HFFc6 (cell line): ENCODE measurements around the gene SLC3A2. TPM values are rescaled to one million over a fixed set of nuclear protein-coding genes. Genes with fewer than 3 reads are reported as not detected.
"Not testable (repeated sequence)": the region's sequence is repeated elsewhere in the genome, so short reads cannot be mapped to it uniquely, and the experiment has no call there.

Experiments
- DNase-seq: peaks from one replicate; pipeline ENCODE4 v3.0.0-alpha.2; 2018
- H3K27ac Mint-ChIP-seq: 2 replicates; pipeline ENCODE4 v1.8.0; 2020; ENCODE audit warnings: mild to moderate bottlenecking, mixed read lengths
- H3K27me3 Mint-ChIP-seq: 2 replicates; pipeline ENCODE4 v1.8.0; 2021; ENCODE audit warnings: mild to moderate bottlenecking, moderate library complexity, mixed read lengths; ENCODE audit not compliant: insufficient read depth
- H3K36me3 Mint-ChIP-seq: 2 replicates; pipeline ENCODE4 v1.8.0; 2021; ENCODE audit warnings: low read depth, mixed read lengths
- H3K4me1 Mint-ChIP-seq: 2 replicates; pipeline ENCODE4 v1.8.0; 2020; ENCODE audit warnings: low read depth, mixed read lengths
- H3K4me3 Mint-ChIP-seq: 2 replicates; pipeline ENCODE4 v1.8.0; 2020; ENCODE audit warnings: mild to moderate bottlenecking, moderate library complexity, mixed read lengths
- H3K9me3 Mint-ChIP-seq: 2 replicates; pipeline ENCODE4 v1.8.0; 2020; ENCODE audit warnings: mild to moderate bottlenecking, mixed read lengths
- total RNA-seq, 6 experiments: library from RNA; stranded (reverse); fragmentation: NEBNext Ultra II Directional; extraction: Animal tissue kit (Norgen Biotek cat#: 25700); gene quantifications; 2 replicates in 1 of 6; 3 replicates in 5 of 6; pipeline ENCODE4 v1.2.3, GENCODE V29; 2021
- TF ChIP-seq, protein P1 (sequence below): fragments of 200-600 bp; sonication (generic); IDR thresholded peaks from 2 replicates; pipeline ENCODE4 v1.5.0; 2021; ENCODE audit warnings: antibody characterized with exemption, mild to moderate bottlenecking

SLC3A2 gene
- total RNA-seq, 6 experiments from 2014 or later: 140 to 206 (median 180) TPM

DNA sequence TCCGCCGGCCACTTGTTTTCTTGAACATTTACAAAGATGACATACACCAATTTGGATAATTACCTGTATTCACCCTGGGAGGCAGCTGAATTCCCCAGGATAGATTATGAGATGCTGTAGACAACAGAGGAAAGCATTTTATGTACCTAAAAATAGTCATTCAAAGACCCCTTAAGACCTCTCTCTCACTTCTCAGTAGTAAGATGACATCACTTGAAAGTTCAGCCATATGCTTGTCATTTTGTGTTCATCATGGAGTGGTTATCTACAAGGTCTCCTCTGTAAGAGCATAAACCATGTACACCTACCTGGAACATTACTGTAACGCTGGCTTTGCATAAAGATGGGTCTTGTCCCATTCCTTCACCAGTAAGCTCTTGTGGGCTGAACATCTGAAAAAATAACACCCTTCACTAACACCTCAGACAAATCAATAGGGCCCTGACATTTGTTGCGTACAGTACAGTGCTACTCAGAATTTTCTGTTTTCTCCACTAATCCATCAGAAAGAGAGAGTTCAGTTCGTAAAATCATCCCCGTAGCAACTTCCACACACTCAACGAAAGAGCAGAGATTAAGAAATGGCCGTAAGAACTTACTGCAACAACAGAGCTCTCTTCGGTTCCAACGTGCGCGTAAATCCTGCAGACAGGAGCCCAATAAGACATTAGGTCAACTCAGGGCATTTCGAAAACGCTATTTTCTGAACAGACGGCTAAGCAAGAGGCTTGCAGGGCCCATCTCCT lies 25.7 kb upstream of the SLC3A2 start:
- peaks cover 46% of the 10 kb centered on the region for H3K4me1 Mint-ChIP-seq
- H3K4me3 Mint-ChIP-seq: peak overlapping the region; percentile 97
- peaks cover 18% of the 10 kb centered on the region for H3K27me3 Mint-ChIP-seq
- H3K27ac Mint-ChIP-seq: peak overlapping the region; percentile 93
- no peak for DNase-seq
- H3K36me3 Mint-ChIP-seq: peaks cover 43% of the 10 kb centered on the region
- peaks cover 10% of the 10 kb centered on the region for H3K9me3 Mint-ChIP-seq
- TF ChIP-seq, protein P1, sequence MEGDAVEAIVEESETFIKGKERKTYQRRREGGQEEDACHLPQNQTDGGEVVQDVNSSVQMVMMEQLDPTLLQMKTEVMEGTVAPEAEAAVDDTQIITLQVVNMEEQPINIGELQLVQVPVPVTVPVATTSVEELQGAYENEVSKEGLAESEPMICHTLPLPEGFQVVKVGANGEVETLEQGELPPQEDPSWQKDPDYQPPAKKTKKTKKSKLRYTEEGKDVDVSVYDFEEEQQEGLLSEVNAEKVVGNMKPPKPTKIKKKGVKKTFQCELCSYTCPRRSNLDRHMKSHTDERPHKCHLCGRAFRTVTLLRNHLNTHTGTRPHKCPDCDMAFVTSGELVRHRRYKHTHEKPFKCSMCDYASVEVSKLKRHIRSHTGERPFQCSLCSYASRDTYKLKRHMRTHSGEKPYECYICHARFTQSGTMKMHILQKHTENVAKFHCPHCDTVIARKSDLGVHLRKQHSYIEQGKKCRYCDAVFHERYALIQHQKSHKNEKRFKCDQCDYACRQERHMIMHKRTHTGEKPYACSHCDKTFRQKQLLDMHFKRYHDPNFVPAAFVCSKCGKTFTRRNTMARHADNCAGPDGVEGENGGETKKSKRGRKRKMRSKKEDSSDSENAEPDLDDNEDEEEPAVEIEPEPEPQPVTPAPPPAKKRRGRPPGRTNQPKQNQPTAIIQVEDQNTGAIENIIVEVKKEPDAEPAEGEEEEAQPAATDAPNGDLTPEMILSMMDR: no peak

DNA sequence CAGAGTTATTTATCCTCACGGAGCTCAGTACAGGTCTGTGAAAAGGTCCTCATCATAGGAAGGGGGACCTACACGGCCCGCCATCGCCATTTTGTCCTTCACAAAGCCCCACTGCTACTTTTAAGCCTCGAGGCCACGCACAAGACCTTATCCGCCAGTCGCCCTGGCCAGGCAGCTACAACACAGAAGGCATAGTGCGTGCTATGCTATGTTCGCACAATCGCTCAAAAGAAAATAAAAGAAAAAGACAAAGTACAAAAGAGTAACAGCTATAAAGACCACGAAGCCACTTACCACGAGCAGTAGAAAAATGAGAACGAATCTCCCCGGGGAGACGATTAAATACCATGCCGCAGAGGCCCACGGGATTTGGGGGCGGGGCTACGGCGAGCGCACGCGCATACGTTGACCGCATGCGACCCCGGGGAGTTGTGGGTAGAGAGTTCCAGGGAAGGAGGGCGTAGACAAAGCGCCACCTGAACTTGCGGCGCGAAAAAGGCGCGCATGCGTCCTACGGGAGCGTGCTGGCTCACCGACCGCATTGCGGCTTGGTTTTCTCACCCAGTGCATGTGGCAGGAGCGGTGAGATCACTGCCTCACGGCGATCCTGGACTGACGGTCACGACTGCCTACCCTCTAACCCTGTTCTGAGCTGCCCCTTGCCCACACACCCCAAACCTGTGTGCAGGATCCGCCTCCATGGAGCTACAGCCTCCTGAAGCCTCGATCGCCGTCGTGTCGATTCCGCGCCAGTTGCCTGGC lies 24.9 kb upstream of the SLC3A2 start:
- Mint-ChIP-seq H3K27ac (peak overlapping the region; percentile 93), H3K27me3 (peaks cover 18% of the 10 kb centered on the region), H3K9me3 (peaks cover 10% of the 10 kb centered on the region), H3K4me3 (peak overlapping the region; percentile 97), H3K36me3 (peaks cover 43% of the 10 kb centered on the region), H3K4me1 (peaks cover 46% of the 10 kb centered on the region)
- TF ChIP-seq, protein P1: no peak
- DNase-seq: peak; percentile 98

DNA sequence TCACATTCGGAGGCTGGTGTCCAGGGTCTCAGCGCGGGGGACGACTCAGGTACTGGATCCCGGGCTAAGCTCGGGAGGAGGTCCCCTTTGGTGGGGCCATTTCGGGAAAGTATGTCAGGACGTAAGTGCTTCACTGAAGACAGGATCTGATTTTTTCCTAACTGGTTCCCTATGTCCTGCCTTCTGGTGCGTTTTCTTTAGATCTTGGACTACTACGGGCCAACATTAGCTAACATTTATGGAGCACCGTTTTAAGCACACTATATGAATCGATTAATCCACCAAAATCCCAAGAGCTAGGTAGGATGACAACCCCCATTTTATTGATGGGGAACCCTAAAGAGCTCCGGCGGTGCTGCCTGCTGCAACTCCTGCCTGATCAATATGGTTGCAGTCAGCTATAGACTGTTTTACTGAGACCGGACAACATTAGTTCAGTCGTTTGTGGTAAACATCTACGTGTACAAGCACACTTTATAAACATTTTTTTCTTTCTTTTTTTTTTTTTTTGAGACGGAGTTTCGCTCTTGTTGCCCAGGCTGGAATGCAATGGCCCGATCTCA lies 24.3 kb upstream of the SLC3A2 start:
- DNase-seq: no peak
- Mint-ChIP-seq H3K4me1 (peaks cover 45% of the 10 kb centered on the region), H3K4me3 (peak overlapping the region; percentile 97), H3K27me3 (peaks cover 18% of the 10 kb centered on the region), H3K27ac (peak overlapping the region; percentile 93), H3K36me3 (peaks cover 43% of the 10 kb centered on the region), H3K9me3 (peaks cover 10% of the 10 kb centered on the region)
- TF ChIP-seq, protein P1: no peak

DNA sequence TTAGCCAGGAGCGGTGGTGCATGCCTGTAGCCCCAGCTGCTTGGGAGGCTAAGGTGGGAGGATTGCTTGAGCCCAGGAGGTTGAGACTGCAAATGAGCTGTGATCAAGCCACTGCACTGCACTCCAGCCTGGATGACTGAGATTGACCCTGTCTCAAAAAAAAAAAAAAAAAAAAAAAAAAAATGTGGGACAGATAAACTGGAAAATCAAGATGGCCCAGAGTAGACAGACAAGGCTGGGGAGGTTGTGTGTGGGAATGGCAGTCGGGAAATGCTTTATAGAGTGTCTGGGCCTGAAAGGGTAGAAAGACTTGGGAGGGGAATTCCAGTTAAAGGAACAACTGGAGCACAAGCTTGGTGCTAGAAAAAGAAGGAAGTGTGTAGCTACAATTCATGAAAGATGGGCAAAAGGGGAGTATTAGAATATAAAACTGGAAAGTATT lies 23.1 kb upstream of the SLC3A2 start:
- TF ChIP-seq, protein P1: no peak
- Mint-ChIP-seq H3K27me3 (peaks cover 18% of the 10 kb centered on the region), H3K36me3 (peaks cover 32% of the 10 kb centered on the region), H3K4me1 (peaks cover 37% of the 10 kb centered on the region), H3K27ac (peak overlapping the region; percentile 47), H3K4me3 (peak overlapping the region; percentile 97), H3K9me3 (peaks cover 10% of the 10 kb centered on the region)
- DNase-seq: no peak

DNA sequence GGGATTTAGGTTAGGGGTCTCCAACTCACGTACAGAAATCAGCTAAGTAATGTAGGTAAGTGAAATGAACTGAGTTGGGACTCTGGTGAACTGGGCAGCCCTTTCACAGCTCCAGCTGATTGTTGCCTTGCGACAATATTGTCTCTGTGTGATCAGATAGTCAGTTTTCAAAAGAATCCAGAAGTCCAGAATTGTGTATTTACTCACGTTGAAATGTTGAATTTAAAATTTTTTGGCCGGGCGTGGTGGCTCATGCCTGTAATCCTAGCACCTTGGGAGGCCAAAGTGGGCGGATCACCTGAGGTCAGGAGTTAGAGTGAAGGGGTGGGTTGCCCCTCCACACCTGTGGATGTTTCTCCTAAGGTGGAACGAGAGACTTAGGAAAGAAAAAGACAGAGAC lies 22.5 kb upstream of the SLC3A2 start:
- TF ChIP-seq, protein P1: no peak
- Mint-ChIP-seq H3K9me3 (peaks cover 10% of the 10 kb centered on the region), H3K27ac (no peak overlapping the region; the same call in 1 of the 2 replicates), H3K4me3 (no peak overlapping the region; the same call in 1 of the 2 replicates), H3K4me1 (peaks cover 34% of the 10 kb centered on the region), H3K27me3 (peaks cover 18% of the 10 kb centered on the region), H3K36me3 (peaks cover 25% of the 10 kb centered on the region)
- no peak for DNase-seq

DNA sequence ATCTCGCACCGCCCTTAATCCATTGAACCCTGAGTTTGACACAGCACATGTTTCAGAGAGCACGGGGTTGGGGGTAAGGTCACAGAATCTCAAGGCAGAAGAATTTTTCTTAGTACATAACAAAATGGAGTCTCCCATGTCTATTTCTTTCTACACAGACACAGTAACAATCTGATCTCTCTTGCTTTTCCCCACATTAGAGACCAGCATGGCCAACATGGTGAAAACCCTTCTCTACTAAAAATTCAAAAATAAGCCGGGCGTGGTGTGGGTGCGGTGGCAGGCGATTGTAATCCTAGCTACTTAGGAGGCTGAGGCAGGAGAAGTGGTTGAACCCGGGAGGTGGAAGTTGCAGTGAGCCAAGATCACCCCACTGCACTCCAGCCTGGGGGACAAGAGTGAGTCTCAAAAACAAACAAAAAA lies 21.4 kb upstream of the SLC3A2 start:
- peaks cover 14% of the 10 kb centered on the region for H3K27me3 Mint-ChIP-seq
- H3K4me1 Mint-ChIP-seq: peaks cover 29% of the 10 kb centered on the region
- H3K27ac Mint-ChIP-seq, H3K4me3 Mint-ChIP-seq, DNase-seq: not testable (repeated sequence)
- H3K9me3 Mint-ChIP-seq: peaks cover 10% of the 10 kb centered on the region
- H3K36me3 Mint-ChIP-seq: peaks cover 14% of the 10 kb centered on the region
